Endothelial cell of umbilical vein (primary cell): ENCODE measurements around the gene ALPL. TPM values are rescaled to one million over a fixed set of nuclear protein-coding genes. Genes with fewer than 3 reads are reported as not detected.

Source experiments
- BruUV-seq: library from RNA; stranded (reverse); fragments of 400-500 nt; replicated peaks from 2 replicates; lab custom pipeline; 2021; lab: Mats Ljungman, UMichigan
- CTCF ChIA-PET: fragments of 300-600, 350-600 bp; sonication (Branson Sonifier 250); formaldehyde crosslinking; loops from one replicate; lab custom pipeline; 2021; ENCODE audit warnings: antibody characterized with exemption, inconsistent platforms; lab: Charles Lee
- POLR2A ChIA-PET: fragments of 300-600, 350-600 bp; sonication (Branson Sonifier 250); formaldehyde crosslinking; loops from one replicate; lab custom pipeline; 2021; ENCODE audit warnings: antibody characterized with exemption, inconsistent platforms; lab: Charles Lee
- DNase-seq: peaks from one replicate; pipeline ENCODE4 v3.0.0-alpha.2; 2011; ENCODE audit warnings: low read depth, low spot score
- FAIRE-seq: peaks from 2 replicates; lab custom pipeline; 2011; peaks lifted over from hg19 to GRCh38; lab: Jason Lieb, UNC
- H2AFZ ChIP-seq: 2 replicates; pipeline ENCODE4 v1.6.0; 2012; ENCODE audit warnings: low read depth, low read length, control low read depth, inconsistent platforms
- H3K27ac ChIP-seq: 2 replicates; pipeline ENCODE4 v1.5.1; 2011; ENCODE audit warnings: low read depth, mild to moderate bottlenecking, control low read depth, low read length, moderate library complexity; ENCODE audit not compliant: insufficient read depth
- H3K27me3 ChIP-seq, 2 experiments: 2 replicates each; pipeline versions ENCODE4 v1.6.0 to v1.6.1; 2011; ENCODE audit warnings: low read length in 2 of 2, mixed read lengths in 1 of 2; ENCODE audit not compliant: control insufficient read depth in 2 of 2, insufficient read depth in 2 of 2
- H3K36me3 ChIP-seq, 2 experiments: 2 replicates in 1 of 2; 3 replicates in 1 of 2; pipeline ENCODE4 v1.5.1; 2011; ENCODE audit warnings: low read length in 2 of 2, mild to moderate bottlenecking in 1 of 2, moderate library complexity in 1 of 2; ENCODE audit not compliant: control insufficient read depth in 2 of 2, insufficient read depth in 2 of 2; ENCODE audit errors: extremely low read depth in 1 of 2
- H3K4me1 ChIP-seq: 3 replicates; pipeline ENCODE4 v1.5.1; 2011; ENCODE audit warnings: mild to moderate bottlenecking, low read length; ENCODE audit not compliant: control insufficient read depth, insufficient read depth; ENCODE audit errors: extremely low read depth
- H3K4me2 ChIP-seq: 2 replicates; pipeline ENCODE4 v1.6.1; 2011; ENCODE audit warnings: low read length, control low read depth, mixed read lengths; ENCODE audit not compliant: insufficient read depth
- H3K4me3 ChIP-seq, 3 experiments: fragments of 200-600 bp in 1 of 3; sonication (generic), shearing (Covaris generic) in 1 of 3; replicated peaks in 1 of 3; 2 replicates each; pipeline ENCODE4 v1.5.1; 2011 to 2016; ENCODE audit warnings: control low read depth in 3 of 3, low read length in 3 of 3, mild to moderate bottlenecking in 2 of 3, inconsistent platforms in 1 of 3, low read depth in 1 of 3, moderate library complexity in 1 of 3; ENCODE audit not compliant: insufficient read depth in 1 of 3
- H3K79me2 ChIP-seq: 2 replicates; pipeline ENCODE4 v1.6.0; 2012; ENCODE audit warnings: low read length, inconsistent platforms; ENCODE audit not compliant: control insufficient read depth, insufficient read depth
- H3K9ac ChIP-seq: replicated peaks from 2 replicates; pipeline ENCODE3; 2011; ENCODE audit warnings: low read length, control low read depth; ENCODE audit not compliant: insufficient read depth; ENCODE audit errors: extremely low read depth
- H3K9me1 ChIP-seq: replicated peaks from 3 replicates; pipeline ENCODE4 v1.6.0; 2011; ENCODE audit warnings: mild to moderate bottlenecking, low read length; ENCODE audit not compliant: control insufficient read depth, insufficient read depth; ENCODE audit errors: extremely low read depth
- H3K9me3 ChIP-seq: replicated peaks from 2 replicates; pipeline ENCODE4 v1.5.1; 2012; ENCODE audit warnings: low read length, inconsistent platforms; ENCODE audit not compliant: control insufficient read depth, insufficient read depth
- H4K20me1 ChIP-seq: replicated peaks from 2 replicates; pipeline ENCODE3; 2011; ENCODE audit warnings: mild to moderate bottlenecking, low read length; ENCODE audit not compliant: control insufficient read depth, insufficient read depth; ENCODE audit errors: extremely low read depth
- EZH2 ChIP-seq: IDR thresholded peaks from 2 replicates; pipeline ENCODE4 v1.6.1; 2012; ENCODE audit warnings: borderline replicate concordance, low read depth, mild to moderate bottlenecking, moderate library complexity, low read length, inconsistent platforms; ENCODE audit not compliant: severe bottlenecking
- FOS ChIP-seq: IDR thresholded peaks from 2 replicates; pipeline ENCODE4 v1.6.1; 2011; ENCODE audit warnings: mild to moderate bottlenecking, low read length, moderate library complexity, borderline replicate concordance; ENCODE audit not compliant: insufficient read depth
- GATA2 ChIP-seq: IDR thresholded peaks from 2 replicates; pipeline ENCODE4 v1.7.0; 2011; ENCODE audit warnings: low read depth, mild to moderate bottlenecking, moderate library complexity, mixed read lengths, low read length; ENCODE audit not compliant: insufficient read length, insufficient read depth
- JUN ChIP-seq: IDR thresholded peaks from 2 replicates; pipeline ENCODE4 v1.6.1; 2011; ENCODE audit warnings: borderline replicate concordance, low read depth; ENCODE audit not compliant: insufficient read length, insufficient read depth
- MAX ChIP-seq: IDR thresholded peaks from 2 replicates; pipeline ENCODE4 v1.6.1; 2011; ENCODE audit not compliant: insufficient read depth, insufficient read length
- MYC ChIP-seq: IDR thresholded peaks from one replicate; pipeline ENCODE4 v1.6.1; 2011; ENCODE audit warnings: mild to moderate bottlenecking, low read depth, low read length
- POLR2A ChIP-seq: IDR thresholded peaks from 2 replicates; pipeline ENCODE4 v1.6.1; 2012; ENCODE audit warnings: low read depth, mild to moderate bottlenecking, control low read depth, low read length
- POLR2AphosphoS5 ChIP-seq: IDR thresholded peaks from 2 replicates; pipeline ENCODE4 v1.6.1; 2012; ENCODE audit warnings: low read depth, mild to moderate bottlenecking, control low read depth, low read length, moderate library complexity; ENCODE audit not compliant: insufficient read depth
- dilution Hi-C: fragments of 300-500 bp; cut with MboI; formaldehyde crosslinking; loops from one replicate; pipeline ENCODE4 v1.15.0; 2019; ENCODE audit warnings: low sequenced_read_pairs; ENCODE audit not compliant: extremely low pct_ligation_motif_present
- intact Hi-C: fragments of 100-400 bp; cut with micrococcal nuclease; formaldehyde crosslinking; loops from one replicate; pipeline ENCODE4 v1.10.0; 2022
- polyA plus RNA-seq, 4 experiments: library from polyadenylated mRNA; depleted of rRNA in 3 of 4; stranded (reverse) in 3 of 4; unstranded in 1 of 4; fragments of >200 nt; gene quantifications; 2 replicates each; pipeline versions ENCODE4 v1.2.1 to v1.2.3, GENCODE V29; 2011 to 2012; ENCODE audit warnings: missing spikeins in 1 of 4
- total RNA-seq: library from RNA; stranded (reverse); gene quantifications from 2 replicates; pipeline ENCODE4 v1.2.3, GENCODE V29; 2021
- TF ChIP-seq, protein P1 (sequence below), 2 donors: IDR thresholded peaks; 1 replicate in 1 of 2; 2 replicates in 1 of 2; pipeline ENCODE4 v1.5.1; 2011; ENCODE audit warnings: low read length in 2 of 2, mild to moderate bottlenecking in 2 of 2, moderate library complexity in 2 of 2, control low read depth in 1 of 2, inconsistent platforms in 1 of 2, low read depth in 1 of 2; ENCODE audit not compliant: insufficient read depth in 1 of 2; ENCODE audit errors: extremely low read depth in 1 of 2

ALPL gene
- total and polyA plus RNA-seq, 2 donors (not counting 3 experiments of a cell fraction or from before 2014, with no cell fraction given), result 0.38 to 0.92 TPM

DNA sequence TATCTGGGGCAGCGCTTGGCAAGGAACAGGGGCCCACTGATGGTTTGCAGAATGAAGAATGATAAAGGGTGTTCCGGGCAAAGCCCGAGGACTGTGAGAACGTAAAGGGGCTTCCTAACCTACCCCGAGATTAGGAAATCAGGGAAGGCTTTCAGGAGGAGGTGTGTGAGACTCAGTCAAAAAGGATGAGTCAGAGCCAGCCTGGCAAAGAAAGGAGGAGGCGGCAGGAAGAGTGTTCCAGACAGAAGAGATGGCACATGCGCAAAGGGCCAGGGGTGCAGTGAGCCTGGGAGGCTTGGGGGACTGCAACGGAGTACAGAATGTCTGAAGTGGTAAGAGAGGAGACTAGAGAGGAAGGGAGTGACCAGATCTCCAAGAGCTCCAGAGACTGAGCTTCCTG, 89.7 kb downstream of the ALPL start:
- H3K4me3 ChIP-seq, result no peak overlapping the region
- no peaks in the 10 kb centered on the region for H4K20me1 ChIP-seq
- no peaks in the 10 kb centered on the region for H3K9me1 ChIP-seq
- no peak overlapping the region for H3K27ac ChIP-seq
- FAIRE-seq, result no peak
- dilution Hi-C loops (no loop called here), intact Hi-C loops (no loop called here)
- POLR2A ChIA-PET, result no interaction called here
- no peak overlapping the region for H2AFZ ChIP-seq
- H3K27me3 ChIP-seq, result peaks cover 0 to 3% of the 10 kb centered on the region in 2 experiments
- no peaks in the 10 kb centered on the region for H3K9me3 ChIP-seq
- H3K4me1 ChIP-seq, result no peaks in the 10 kb centered on the region
- no peaks in the 10 kb centered on the region for H3K79me2 ChIP-seq
- no peak for TF ChIP-seq MAX
- TF ChIP-seq EZH2, result no peak
- no peak for TF ChIP-seq POLR2A
- no peak for TF ChIP-seq GATA2
- TF ChIP-seq, protein P1, sequence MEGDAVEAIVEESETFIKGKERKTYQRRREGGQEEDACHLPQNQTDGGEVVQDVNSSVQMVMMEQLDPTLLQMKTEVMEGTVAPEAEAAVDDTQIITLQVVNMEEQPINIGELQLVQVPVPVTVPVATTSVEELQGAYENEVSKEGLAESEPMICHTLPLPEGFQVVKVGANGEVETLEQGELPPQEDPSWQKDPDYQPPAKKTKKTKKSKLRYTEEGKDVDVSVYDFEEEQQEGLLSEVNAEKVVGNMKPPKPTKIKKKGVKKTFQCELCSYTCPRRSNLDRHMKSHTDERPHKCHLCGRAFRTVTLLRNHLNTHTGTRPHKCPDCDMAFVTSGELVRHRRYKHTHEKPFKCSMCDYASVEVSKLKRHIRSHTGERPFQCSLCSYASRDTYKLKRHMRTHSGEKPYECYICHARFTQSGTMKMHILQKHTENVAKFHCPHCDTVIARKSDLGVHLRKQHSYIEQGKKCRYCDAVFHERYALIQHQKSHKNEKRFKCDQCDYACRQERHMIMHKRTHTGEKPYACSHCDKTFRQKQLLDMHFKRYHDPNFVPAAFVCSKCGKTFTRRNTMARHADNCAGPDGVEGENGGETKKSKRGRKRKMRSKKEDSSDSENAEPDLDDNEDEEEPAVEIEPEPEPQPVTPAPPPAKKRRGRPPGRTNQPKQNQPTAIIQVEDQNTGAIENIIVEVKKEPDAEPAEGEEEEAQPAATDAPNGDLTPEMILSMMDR (IDR thresholded peaks at IDR 0.05; ENCODE audit: extremely low read depth in 1 of 2, insufficient read depth in 1 of 2, low read depth in 1 of 2, low read length in 2 of 2), result no peak
- TF ChIP-seq JUN, result no peak
- no peak overlapping the region for H3K9ac ChIP-seq
- H3K36me3 ChIP-seq, result no peaks in the 10 kb centered on the region
- H3K4me2 ChIP-seq, result no peak overlapping the region
- BruUV-seq, result no TSS peak
- CTCF ChIA-PET, result no interaction called here
- DNase-seq, result no peak

- no peak overlapping the region for H2AFZ ChIP-seq
- H3K27ac ChIP-seq, result no peak overlapping the region
- no peak overlapping the region for H3K4me2 ChIP-seq
- peaks cover 0 to 3% of the 10 kb centered on the region in 2 experiments for H3K27me3 ChIP-seq
- ChIA-PET CTCF (no interaction called here), POLR2A (no interaction called here)
- no peaks in the 10 kb centered on the region for H3K9me3 ChIP-seq
- DNase-seq (no peak), FAIRE-seq (no peak)
- TF ChIP-seq FOS (no peak), MYC (no peak), EZH2 (no peak), GATA2 (no peak), POLR2AphosphoS5 (no peak), MAX (no peak), JUN (no peak)
- TF ChIP-seq, protein P1 (IDR thresholded peaks at IDR 0.05; ENCODE audit: extremely low read depth in 1 of 2, insufficient read depth in 1 of 2, low read depth in 1 of 2, low read length in 2 of 2), result no peak
- no TSS peak for BruUV-seq
- H3K79me2 ChIP-seq, result no peaks in the 10 kb centered on the region
- no peaks in the 10 kb centered on the region for H3K36me3 ChIP-seq
- H3K9me1 ChIP-seq, result no peaks in the 10 kb centered on the region
- dilution Hi-C loops, result no loop called here
- H3K4me1 ChIP-seq, result no peaks in the 10 kb centered on the region
- no peaks in the 10 kb centered on the region for H4K20me1 ChIP-seq
- H3K4me3 ChIP-seq, result no peak overlapping the region
- intact Hi-C loops, result no loop called here
- no peak overlapping the region for H3K9ac ChIP-seq
These were observed 90.2 kb downstream of the ALPL start for GRCh38 chr1:21599402-21599801.
